Measurements from ENCODE around the gene ARFGEF3.

The ARFGEF3 gene

DNA sequence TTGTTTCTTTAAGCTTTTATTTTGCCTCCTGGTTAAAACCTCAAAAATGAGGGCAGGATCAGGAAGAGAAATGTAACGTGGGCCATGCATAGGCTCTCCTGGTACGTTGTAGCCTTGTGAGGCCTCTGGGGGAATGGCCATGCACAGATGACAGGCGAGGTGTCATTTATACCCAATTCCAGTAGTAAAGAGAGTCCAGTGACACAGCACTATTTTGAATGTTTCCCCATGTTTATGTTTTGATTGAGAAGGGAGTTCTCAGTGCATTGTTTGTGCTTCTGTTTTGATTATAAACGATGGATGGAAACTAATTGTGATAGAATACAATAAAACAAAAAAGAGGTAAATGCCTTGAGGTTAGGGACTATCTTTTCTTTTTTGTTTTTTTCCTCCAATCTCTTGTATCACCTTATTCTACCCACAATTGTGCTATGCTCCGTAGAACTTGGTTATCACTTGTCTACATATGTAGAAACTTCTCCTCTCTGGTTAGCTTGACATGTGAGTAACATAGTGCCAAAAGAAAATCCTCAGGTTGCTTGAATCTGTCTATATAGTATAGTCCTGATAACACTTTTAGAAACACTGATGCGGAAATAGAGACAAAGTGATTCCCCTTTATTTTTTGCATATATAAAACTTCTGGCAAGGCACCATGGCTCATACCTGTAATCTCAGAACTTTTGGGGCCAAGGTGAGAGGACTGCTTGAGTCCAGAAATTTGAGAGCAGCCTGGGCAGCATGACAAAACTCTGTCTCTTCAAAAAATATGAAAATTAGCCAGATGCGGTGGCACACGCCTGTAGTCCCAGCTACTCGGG, 209.1 kb downstream of the ARFGEF3 start:
- DNase-seq: no peak

- no peak for DNase-seq
These were observed 209.6 kb downstream of the ARFGEF3 start for GRCh38 chr6:138371452-138371711.

DNA sequence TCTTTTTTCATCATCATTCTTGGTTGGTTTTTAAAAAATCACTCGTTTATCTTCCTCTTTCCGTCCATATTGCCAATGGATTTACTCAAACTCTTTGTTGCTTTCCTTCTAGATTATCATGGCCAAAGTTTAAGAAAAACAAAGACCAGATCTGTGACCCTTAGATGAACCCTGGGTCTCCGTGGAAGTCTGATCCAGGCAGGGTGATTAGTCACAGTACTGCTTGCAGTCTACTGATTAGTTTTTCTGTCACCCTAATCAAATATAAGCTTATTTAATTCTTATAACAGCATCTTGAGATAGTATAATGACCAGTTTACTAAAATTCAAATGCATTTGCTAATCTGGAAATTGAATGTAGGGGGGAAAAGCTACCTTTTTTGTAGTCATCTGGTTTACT, 210.0 kb downstream of the ARFGEF3 start:
- no peak for DNase-seq

DNA sequence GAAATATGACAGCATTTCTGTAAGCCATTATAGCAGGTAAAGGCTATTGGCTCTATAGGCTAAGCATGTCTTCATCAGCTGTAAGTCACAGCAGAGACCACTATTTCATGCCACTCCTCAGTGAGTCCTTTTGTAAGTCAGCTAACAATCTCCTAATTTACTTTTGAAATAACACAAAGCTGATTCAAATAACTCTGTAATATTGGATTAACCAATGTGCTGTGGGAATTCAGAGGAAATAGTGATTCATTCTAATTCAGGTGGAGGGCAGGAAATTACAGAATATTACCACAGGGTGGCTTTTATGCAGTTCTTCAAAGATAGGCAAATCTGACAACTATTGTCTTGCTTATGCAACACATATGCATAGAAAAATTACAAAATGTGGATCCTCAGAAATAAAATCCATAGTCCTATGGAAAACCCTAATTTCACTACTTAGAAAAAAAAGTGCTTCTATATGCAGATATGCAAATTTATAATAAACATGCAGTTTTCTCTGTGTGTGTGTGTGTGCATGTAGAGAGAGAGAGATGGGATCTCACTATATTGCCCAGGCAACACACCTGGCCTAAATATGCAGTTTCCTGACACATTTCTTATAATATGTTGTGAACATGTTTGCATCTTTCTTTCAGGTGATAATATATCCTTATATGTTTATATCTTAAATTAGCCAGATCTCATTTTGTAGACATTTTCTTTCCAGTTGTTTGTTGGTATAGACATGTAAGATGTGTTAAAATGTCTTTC, 211.1 kb downstream of the ARFGEF3 start:
- DNase-seq: no peak

DNA sequence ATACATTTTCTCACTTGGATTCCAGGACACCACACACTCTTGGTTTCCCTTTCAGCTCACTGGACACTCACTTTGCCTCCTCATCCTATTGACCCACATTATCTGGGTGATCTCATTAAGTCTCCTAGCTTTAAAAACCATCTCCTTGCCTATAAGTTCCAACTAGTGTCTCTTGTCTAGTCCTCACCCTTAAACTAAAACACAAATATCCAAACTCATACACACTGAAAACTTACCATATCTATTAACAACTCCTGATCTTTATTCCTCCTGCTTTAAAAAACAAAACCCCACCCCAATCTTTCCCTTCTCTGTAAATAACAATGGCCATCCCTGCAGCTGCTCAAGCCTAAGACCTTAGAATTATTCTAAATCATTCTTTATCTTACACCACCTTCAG, 212.5 kb downstream of the ARFGEF3 start:
- no peak for DNase-seq

- no peak for DNase-seq
These were observed 213.1 kb downstream of the ARFGEF3 start for GRCh38 chr6:138374815-138375214.

DNA sequence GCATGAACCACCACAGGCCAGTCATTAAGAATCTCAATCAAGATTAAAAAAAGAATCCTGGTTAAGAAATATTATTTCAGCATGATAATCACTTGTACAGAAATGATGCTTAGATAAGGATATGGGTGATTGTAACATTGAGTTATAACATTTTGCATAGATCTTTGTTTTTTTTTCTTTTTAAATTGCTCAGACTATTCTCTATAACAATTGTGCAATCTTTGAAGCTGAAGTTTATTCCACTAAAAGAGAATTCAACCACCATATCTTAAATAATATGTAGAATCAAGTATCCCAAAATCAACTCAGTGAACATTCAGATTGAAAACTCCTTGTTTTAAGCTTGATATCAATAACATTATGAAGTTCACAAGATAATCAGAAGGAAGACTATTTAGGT, 215.3 kb downstream of the ARFGEF3 start:
- no peak for DNase-seq

- DNase-seq: no peak
These were observed 216.1 kb downstream of the ARFGEF3 start, which contains the start of gene SMIM28 for GRCh38 chr6:138377844-138378243. Gene SMIM28, plus strand, starts transcription at chr6:138377905. Its CDS starts 168 bp downstream, at chr6:138378073.

- DNase-seq: no peak
These were observed 216.7 kb downstream of the ARFGEF3 start for GRCh38 chr6:138378463-138378862.

DNA sequence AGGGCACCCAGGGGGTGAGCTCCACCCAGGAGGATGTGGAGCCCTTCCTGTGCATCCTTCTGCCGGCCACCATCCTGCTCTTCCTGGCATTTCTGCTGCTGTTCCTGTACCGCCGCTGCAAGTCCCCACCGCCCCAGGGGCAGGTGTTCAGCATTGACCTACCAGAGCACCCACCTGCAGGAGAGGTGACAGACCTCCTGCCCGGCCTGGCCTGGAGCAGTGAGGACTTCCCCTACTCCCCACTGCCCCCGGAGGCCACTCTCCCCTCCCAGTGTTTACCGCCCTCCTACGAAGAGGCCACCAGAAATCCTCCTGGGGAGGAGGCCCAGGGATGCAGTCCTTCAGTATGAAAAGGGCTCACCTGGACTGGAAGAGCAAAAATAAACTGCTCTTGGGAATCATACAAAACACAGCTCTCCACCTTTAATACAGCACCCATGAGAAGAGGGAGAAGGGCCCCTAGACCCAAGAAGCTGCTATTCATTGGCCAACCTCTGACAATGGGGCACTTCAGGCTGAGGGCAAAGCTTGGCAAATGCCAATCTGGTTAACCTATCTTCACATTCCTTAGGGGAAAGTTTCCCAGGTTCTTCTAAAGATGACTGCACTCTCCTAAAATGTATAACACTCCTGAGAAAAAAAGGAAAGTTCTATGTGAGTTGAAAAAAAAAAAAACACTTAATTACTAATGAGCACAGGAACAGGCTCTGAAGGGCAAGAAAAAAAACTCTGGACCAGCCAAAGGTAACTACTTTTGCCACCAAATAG, 220.9 kb downstream of the ARFGEF3 start:
- DNase-seq: no peak

- no peak for DNase-seq
These were observed 222.0 kb downstream of the ARFGEF3 start for GRCh38 chr6:138383776-138384175.

DNA sequence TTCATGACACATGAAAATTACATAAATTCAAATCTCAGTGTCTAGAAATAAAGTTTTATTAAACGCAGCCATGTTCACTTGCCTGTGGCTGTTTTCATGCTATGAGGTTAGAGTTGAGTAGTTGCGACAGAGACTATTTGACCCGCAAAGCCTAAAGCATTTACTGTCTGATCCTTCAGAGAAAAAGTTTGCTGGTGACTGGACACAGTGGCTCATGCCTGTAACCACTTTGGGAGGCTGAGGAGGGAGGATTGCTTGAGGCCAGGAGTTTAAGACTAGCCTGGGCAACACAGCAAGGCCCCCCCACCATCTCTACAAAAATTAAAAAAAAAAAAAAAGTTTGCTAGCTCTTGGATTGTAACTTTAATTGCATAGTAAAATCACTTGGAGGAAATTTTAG, 225.2 kb downstream of the ARFGEF3 start:
- no peak for DNase-seq

DNA sequence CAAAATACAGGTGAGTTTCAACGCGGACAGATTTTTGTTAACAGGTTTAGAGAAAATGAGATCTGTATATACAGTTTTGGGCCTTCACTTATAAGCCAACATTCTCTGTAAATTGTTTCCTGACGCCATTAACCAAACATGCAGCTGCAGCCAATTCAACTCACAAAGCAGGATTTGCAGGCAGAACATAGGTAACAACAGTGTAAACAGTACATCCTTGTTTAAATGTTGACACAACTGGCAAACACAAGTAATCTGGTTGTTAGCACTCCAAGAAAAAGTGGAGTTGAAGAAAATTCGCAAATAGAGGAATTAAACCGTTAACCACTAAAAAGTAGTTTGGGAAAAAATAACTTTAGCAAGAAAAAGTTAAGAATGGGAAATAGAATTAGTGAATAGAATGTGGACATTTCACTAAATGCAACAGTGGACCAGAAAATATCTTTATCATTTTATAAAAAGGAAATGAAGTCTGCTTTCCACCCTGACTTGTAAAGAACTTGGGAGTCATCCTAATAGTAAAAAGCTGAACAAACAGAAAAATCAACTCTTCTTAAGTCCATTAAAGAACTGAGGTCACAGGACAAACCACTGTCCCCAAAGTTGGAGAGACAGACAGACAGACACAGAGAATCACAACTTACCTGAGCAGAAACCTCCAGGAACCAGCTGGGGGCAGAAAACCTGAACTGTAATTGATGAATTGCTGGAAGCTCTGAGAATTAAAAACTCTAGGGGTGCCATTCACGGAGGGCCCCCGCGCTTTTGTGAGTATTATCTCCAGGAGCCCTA, 226.0 kb downstream of the ARFGEF3 start:
- DNase-seq: no peak

DNA sequence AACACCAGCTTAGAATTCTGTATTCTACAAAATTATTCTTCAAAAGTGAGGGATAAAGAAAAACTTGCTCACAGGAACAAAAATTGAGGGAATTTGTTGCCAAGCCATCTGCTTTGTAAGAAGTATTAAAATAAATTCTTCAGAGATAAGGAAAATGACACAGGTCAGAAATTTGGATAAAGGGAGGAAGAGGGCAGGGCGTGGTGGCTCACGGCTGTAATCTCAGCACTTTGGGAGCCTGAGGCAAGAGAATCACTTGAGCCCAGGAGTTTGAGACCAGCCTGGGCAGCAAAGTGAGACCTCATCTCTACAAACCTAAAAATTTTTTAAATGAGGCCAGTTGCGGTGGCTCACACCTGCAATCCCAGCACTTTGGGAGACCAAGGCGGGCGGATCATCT, 227.8 kb downstream of the ARFGEF3 start:
- DNase-seq: no peak

Measured in stimulated activated CD4-positive, alpha-beta T cell treated with anti-CD3 and anti-CD28 coated beads, Interleukin-4, amount 100 ng/mL, for 1 hour (primary cell).